CD4-positive, alpha-beta T cell (primary cell): ENCODE measurements around the gene GDI1. TPM values are rescaled to one million over a fixed set of nuclear protein-coding genes. Genes with fewer than 3 reads are reported as not detected.

ENCODE experiments used
- ATAC-seq: fragments of 200-7000 bp; cut with Tn5 transposase; one replicate; pipeline ENCODE4 v1.10.0; 2022; ENCODE audit warnings: mild to moderate bottlenecking; ENCODE audit not compliant: poor library complexity
- CTCF ChIA-PET: fragments of 350-600 bp; sonication (Branson Sonifier 250); formaldehyde crosslinking; loops from one replicate; lab custom pipeline; 2021; ENCODE audit warnings: antibody characterized with exemption, inconsistent platforms; lab: Charles Lee
- POLR2A ChIA-PET: fragments of 350-600 bp; sonication (Branson Sonifier 250); formaldehyde crosslinking; loops from one replicate; lab custom pipeline; 2021; ENCODE audit warnings: antibody characterized with exemption, inconsistent platforms; lab: Charles Lee
- DNase-seq, 14 experiments: peaks; one replicate each; pipeline ENCODE4 v3.0.0-alpha.2; 2013 to 2020; ENCODE audit warnings: mixed read lengths in 2 of 14
- H3K27ac ChIP-seq, 2 donors: one replicate each; pipeline versions ENCODE4 v1.5.1 to v1.7.0; 2013; ENCODE audit warnings: low read length in 2 of 2, low read depth in 1 of 2, mild to moderate bottlenecking in 1 of 2
- H3K27me3 ChIP-seq, 2 experiments: 1 replicate in 1 of 2; 2 replicates in 1 of 2; pipeline versions ENCODE4 v1.6.1 to v1.7.0; 2013; ENCODE audit warnings: low read length in 2 of 2, control low read depth in 1 of 2, mild to moderate bottlenecking in 1 of 2, moderate library complexity in 1 of 2; ENCODE audit not compliant: insufficient read depth in 2 of 2, control insufficient read depth in 1 of 2
- H3K36me3 ChIP-seq: one replicate; pipeline ENCODE4 v1.6.1; 2013; ENCODE audit warnings: low read length, control low read depth; ENCODE audit not compliant: insufficient read depth
- H3K4me1 ChIP-seq: one replicate; pipeline ENCODE4 v1.6.1; 2013; ENCODE audit warnings: low read length, control low read depth; ENCODE audit not compliant: insufficient read depth
- H3K4me3 ChIP-seq: one replicate; pipeline ENCODE4 v1.5.1; 2013; ENCODE audit warnings: mild to moderate bottlenecking, low read length, moderate library complexity
- H3K9me3 ChIP-seq, 2 experiments: 1 replicate in 1 of 2; 2 replicates in 1 of 2; pipeline versions ENCODE4 v1.6.1 to v1.7.0; 2013; ENCODE audit warnings: low read length in 2 of 2, mild to moderate bottlenecking in 2 of 2, control low read depth in 1 of 2, moderate library complexity in 1 of 2; ENCODE audit not compliant: control insufficient read depth in 1 of 2, insufficient read depth in 1 of 2
- H3K27ac Mint-ChIP-seq: one replicate; pipeline ENCODE4 v1.8.0; 2020; ENCODE audit warnings: mixed read lengths
- H3K27me3 Mint-ChIP-seq: one replicate; pipeline ENCODE4 v1.8.0; 2021; ENCODE audit warnings: mixed read lengths
- H3K36me3 Mint-ChIP-seq: one replicate; pipeline ENCODE4 v1.8.0; 2021; ENCODE audit warnings: low read depth, mixed read lengths
- H3K4me1 Mint-ChIP-seq: one replicate; pipeline ENCODE4 v1.8.0; 2021; ENCODE audit warnings: low read depth, mixed read lengths
- H3K4me3 Mint-ChIP-seq: one replicate; pipeline ENCODE4 v1.8.0; 2020; ENCODE audit warnings: mild to moderate bottlenecking, mixed read lengths
- H3K9me3 Mint-ChIP-seq: one replicate; pipeline ENCODE4 v1.8.0; 2020; ENCODE audit warnings: mixed read lengths
- intact Hi-C, 2 experiments: fragments of 100-400 bp; cut with DNase I in 1 of 2; cut with micrococcal nuclease in 1 of 2; formaldehyde crosslinking; loops; one replicate each; pipeline versions ENCODE4 v1.15.1 to v1.9.0; 2023 to 2025; cut with DNase I, micrococcal nuclease
- total RNA-seq, 174 experiments: library from RNA in 2 of 174; stranded (reverse) in 2 of 174; gene quantifications; one replicate each; pipeline ENCODE4 v1.2.3 and lab custom pipeline; 2021 to 2026
- TF ChIP-seq, protein P1 (sequence below): fragments of 200-600 bp; IDR thresholded peaks from one replicate; pipeline ENCODE4 v1.8.0; 2022; ENCODE audit warnings: antibody characterized with exemption, mild to moderate bottlenecking

The GDI1 gene
- total RNA-seq, 2 experiments from 2014 or later: 144 to 145 TPM

DNA sequence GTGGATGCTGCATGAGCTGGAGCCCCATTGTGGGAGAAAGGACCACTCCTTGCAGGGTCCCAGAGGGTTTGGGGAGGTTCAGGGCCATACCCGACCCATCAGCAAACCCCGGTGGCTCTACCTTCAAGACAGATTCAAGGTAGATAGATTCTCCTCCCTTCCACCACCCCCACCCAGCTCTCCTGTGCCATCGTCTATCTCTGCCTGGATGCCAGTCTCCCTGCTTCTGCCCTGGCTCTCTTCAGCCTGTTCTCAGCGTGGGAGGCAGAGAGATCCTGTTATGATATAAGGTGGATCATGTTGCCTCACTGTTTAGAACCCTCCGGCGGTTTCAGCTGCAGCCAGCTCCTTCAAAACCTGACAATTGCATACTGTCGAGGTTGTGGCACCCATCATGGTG, 36.7 kb downstream of the GDI1 start:
- Histone ChIP-seq H3K27ac (no peak overlapping the region), H3K9me3 (no peaks in the 10 kb centered on the region), H3K4me3 (no peak overlapping the region), H3K4me1 (peaks cover 16% of the 10 kb centered on the region), H3K27me3 (no peaks in the 10 kb centered on the region), H3K36me3 (peaks cover 14% of the 10 kb centered on the region)
- DNase-seq: no peak
- Mint-ChIP-seq H3K4me3 (no peak overlapping the region), H3K4me1 (peaks cover 14% of the 10 kb centered on the region), H3K36me3 (peaks cover 17% of the 10 kb centered on the region), H3K27ac (no peak overlapping the region), H3K9me3 (no peaks in the 10 kb centered on the region), H3K27me3 (no peaks in the 10 kb centered on the region)
- ChIA-PET CTCF (no interaction called here), POLR2A (no interaction called here)
- TF ChIP-seq, protein P1, sequence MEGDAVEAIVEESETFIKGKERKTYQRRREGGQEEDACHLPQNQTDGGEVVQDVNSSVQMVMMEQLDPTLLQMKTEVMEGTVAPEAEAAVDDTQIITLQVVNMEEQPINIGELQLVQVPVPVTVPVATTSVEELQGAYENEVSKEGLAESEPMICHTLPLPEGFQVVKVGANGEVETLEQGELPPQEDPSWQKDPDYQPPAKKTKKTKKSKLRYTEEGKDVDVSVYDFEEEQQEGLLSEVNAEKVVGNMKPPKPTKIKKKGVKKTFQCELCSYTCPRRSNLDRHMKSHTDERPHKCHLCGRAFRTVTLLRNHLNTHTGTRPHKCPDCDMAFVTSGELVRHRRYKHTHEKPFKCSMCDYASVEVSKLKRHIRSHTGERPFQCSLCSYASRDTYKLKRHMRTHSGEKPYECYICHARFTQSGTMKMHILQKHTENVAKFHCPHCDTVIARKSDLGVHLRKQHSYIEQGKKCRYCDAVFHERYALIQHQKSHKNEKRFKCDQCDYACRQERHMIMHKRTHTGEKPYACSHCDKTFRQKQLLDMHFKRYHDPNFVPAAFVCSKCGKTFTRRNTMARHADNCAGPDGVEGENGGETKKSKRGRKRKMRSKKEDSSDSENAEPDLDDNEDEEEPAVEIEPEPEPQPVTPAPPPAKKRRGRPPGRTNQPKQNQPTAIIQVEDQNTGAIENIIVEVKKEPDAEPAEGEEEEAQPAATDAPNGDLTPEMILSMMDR: no peak
- ATAC-seq: no peak
- intact Hi-C loops: no loop called here

DNA sequence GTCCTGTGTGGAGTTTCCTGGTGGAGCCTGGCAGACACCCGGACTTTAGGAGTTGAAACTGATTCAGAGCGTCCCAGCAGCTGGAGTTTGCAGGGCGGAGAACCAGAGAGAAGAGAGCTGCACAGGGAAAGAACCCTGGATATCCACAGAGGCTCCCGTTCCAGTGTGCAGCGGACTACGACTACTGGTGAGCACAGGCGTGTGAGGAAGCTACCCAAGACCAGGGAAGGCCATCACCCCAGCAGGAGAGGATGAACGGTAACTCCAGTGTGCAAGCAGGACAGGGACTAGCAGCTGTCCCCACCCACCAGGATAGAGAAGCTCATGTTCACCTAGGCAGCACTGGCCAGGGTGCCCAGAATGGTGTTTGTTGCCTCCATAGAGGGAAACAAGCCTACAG, 39.9 kb downstream of the GDI1 start:
- Histone ChIP-seq H3K36me3 (no peaks in the 10 kb centered on the region), H3K27me3 (no peaks in the 10 kb centered on the region), H3K9me3 (no peaks in the 10 kb centered on the region), H3K4me1 (peaks cover 24% of the 10 kb centered on the region), H3K4me3 (no peak overlapping the region), H3K27ac (no peak overlapping the region)
- Mint-ChIP-seq H3K27me3 (no peaks in the 10 kb centered on the region), H3K9me3 (no peaks in the 10 kb centered on the region), H3K27ac (peak overlapping the region; percentile 90), H3K4me1 (peaks cover 23% of the 10 kb centered on the region), H3K36me3 (peaks cover 7% of the 10 kb centered on the region), H3K4me3 (peak overlapping the region; percentile 56)
- ATAC-seq (no peak), DNase-seq (no peak)
- TF ChIP-seq, protein P1: no peak
- ChIA-PET CTCF (no interaction called here), POLR2A (interaction anchor here (1.0 to 1.2 kb wide), 2 partner anchors 33 to 78 kb away, joined by 3 read pairs; no protein-coding TSS in a partner anchor)
- intact Hi-C loops: loop anchor here in 1 of 2 experiments (5.0 kb wide), 1 partner anchor 40 kb away; the partner anchor contains the start of gene FAM3A

DNA sequence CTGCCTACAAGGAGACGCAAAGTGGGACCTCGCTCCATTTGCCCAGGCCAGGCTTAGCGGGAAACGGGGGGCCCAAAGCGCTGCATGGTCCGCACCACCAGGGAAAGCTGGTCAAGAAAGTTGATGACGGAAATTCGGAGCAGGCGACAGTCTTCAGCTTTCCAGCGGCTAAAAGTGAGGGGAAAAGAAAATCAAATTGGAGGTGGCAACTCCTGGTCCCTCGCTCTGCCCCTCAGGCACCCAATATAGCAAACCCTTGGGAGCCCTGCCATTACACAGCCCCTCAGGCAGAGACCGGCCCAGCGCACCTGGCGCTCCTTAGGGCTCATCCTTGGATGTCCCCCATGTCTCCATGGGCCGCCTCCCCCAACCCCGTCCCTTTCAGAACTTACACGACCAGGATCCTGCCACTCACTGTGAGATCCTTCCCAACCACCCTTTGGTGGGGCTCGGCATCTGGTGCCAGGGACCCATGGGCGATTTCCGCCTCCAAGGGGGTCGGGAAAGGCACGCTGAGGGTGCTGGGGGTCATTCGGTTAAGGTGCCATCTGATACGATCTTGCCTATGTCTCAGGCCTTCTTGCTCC, 41.0 kb downstream of the GDI1 start:
- H3K36me3 Mint-ChIP-seq: peaks cover 7% of the 10 kb centered on the region
- no peak for ATAC-seq
- peaks cover 26% of the 10 kb centered on the region for H3K4me1 Mint-ChIP-seq
- peaks cover 24% of the 10 kb centered on the region for H3K4me1 ChIP-seq
- H3K4me3 ChIP-seq: peak overlapping the region; percentile 56
- H3K27me3 ChIP-seq: no peaks in the 10 kb centered on the region
- H3K9me3 Mint-ChIP-seq: no peaks in the 10 kb centered on the region
- H3K27me3 Mint-ChIP-seq: no peaks in the 10 kb centered on the region
- intact Hi-C loops: loop anchor here in 1 of 2 experiments (1.0 to 5.0 kb wide), 2 partner anchors 20 to 39 kb away; partner anchors contain the start of genes FAM3A and PLXNA3
- no peaks in the 10 kb centered on the region for H3K9me3 ChIP-seq
- peak overlapping the region; percentile 34 to 74 for H3K27ac ChIP-seq
- peak overlapping the region; percentile 90 for H3K27ac Mint-ChIP-seq
- CTCF ChIA-PET: interaction anchor here (1.1 kb wide), 1 partner anchor 12 kb away, joined by 3 read pairs; the partner anchor contains the start of gene SLC10A3
- TF ChIP-seq, protein P1: no peak
- DNase-seq: no peak
- H3K36me3 ChIP-seq: no peaks in the 10 kb centered on the region
- POLR2A ChIA-PET: interaction anchor here (0.7 to 1.5 kb wide), 8 partner anchors 9 to 80 kb away, joined by 3 to 8 read pairs (median 3); partner anchors contain the start of genes FAM3A, PLXNA3, RPL10 and UBL4A
- H3K4me3 Mint-ChIP-seq: peak overlapping the region; percentile 78
